KBM-7 (cell line): ENCODE results near the gene MLPH.
"Not testable (repeated sequence)": the region's sequence is repeated elsewhere in the genome, so short reads cannot be mapped to it uniquely, and the experiment has no call there.

Experiments used
- DNase-seq: peaks from one replicate; pipeline ENCODE4 v3.0.0-alpha.2; 2015
- in situ Hi-C: fragments of 300-500 bp; cut with MboI; formaldehyde crosslinking; loops from 2 replicates; pipeline ENCODE4 v1.14.3; 2020; ENCODE audit warnings: low sequenced_read_pairs, low pct_unique_long_range_greater_than_20kb, mixed read lengths

The MLPH gene

DNA sequence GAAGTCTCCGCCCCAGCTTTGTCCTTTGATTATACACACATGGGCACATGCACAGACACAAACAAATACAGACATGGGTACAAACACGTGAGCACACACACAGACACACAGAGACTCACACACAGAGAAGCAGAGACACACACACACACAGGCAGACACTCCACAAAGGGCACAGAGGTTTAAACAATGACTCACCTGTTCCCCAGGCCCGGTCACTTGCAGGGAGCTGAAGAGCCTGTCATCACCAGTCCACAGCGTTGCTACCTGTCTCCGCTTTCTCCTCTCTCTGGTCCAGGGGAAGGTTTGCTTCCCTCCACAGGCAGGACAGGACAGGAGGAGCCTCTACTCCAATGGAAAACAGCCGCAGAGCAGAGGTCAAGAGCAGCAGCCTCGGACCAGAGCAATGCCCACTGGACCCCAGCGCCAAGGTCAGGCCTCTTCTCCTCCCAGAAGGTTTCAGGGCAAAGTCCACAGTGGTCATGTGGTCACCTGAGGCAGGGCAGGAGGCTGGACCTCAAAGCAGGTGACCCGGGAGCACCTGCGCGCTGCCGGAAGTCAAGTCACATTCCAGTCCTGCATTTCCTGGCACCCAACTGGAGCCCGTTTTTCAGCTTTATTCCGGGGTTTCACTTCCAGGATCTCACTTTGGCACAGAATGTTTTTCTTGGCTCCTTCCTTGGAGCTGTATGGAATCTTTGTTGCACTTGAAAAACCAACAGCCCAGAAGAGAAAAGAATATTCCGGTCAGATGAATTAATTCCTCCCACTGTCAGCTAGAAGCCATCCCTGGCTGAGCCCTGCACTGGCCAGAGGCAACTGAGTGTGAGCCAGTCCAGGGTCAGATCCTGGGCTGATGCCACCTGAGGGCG, 103.5 kb downstream of the MLPH start, which contains the start of gene RAB17:
RAB17 (minus strand) TSS at position 463 of the 869 bp plus-strand sequence. CDS start 4,580 bp downstream, outside the sequence.
- in situ Hi-C loops = loop anchor here (10.0 kb wide), 1 partner anchor 154 kb away; no protein-coding TSS in a partner anchor
- no peak for DNase-seq

DNA sequence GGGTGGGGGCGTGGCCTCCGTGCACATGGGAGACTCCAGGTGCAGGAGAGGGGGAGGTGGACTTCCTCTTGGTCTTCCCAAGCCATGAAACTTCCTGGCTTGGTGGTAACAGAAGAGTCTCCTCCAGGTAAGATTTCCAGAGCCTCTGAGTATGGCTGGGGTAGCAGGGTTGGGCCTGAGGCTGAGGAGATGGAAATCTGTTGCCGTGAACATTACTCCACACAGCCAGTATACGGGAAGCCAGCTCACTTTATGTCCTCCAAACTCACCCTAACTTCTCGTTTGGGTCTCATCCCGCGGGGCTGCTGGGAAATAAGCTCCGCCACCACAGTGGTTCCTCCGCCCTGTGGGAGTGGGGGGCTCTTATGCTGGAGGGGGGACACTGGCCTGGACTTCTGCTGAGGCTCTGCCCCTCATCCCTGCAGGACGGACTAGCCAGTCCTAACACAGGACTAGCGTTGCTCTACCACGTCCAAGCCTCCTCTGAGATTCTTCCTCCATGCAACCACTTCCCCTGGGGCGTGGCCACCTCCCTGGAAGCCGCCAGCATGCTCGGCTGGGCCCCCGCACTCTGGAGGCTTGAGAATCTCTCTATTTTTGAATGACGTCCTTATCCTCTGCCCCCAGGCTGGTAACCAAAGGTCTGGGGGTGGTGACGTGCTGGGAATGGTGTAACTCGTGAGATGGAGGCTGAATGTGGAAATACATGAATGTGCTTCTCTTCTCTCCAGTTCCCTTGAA, 104.3 kb downstream of the MLPH start:
- peak; percentile 62 for DNase-seq
- in situ Hi-C loops = loop anchor here (10.0 kb wide), 1 partner anchor 153 kb away; no protein-coding TSS in a partner anchor

DNA sequence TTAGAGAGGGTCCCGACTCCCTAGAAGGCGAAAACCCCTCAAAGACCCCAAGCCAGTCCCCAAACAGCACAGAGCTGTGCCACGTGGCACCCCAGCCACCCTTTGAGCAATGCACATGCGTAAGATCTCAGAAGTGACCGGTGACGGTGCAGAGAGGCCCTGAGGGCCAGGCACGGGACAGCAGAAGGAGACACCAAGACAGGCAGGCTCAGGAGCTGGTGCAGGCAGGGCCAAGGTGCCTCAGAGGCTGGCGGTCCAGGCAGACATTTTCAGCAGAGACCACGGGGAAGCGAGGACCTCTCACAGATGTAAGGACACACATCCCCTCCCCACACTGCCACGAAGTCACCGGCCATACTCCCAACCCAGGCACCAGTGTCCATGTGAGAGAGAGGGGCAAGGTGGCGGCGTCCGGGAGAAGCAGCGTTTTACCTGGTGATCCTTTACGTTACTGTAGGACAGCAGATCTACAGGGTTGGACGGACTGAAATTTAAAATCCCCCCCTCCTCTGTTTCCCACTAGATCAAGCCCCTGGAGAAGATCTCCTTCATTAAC, 105.5 kb downstream of the MLPH start:
- in situ Hi-C loops = loop anchor here (10.0 kb wide), 1 partner anchor 152 kb away; no protein-coding TSS in a partner anchor
- no peak for DNase-seq

DNA sequence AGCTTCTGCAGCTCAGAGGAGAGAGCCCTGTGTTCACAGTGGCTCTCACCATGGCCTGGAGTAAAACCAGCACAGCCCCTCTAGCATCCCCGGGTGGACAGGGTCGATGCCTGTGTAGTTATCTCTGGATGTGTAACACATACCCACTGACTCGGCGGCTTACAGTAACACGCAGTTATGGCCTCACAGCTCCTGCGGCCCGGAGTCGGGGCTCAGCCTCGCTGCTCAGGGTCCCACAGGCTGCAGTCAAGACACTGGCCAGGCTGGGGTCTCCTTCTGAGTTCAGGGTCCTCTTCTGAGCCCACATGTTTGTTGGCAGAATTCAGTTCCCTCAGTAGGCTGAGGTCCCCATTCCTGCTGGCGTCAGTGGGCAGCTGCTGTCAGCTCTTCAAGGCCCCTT, 106.0 kb downstream of the MLPH start:
- in situ Hi-C loops = loop anchor here (10.0 kb wide), 1 partner anchor 152 kb away; no protein-coding TSS in a partner anchor
- DNase-seq = no peak

DNA sequence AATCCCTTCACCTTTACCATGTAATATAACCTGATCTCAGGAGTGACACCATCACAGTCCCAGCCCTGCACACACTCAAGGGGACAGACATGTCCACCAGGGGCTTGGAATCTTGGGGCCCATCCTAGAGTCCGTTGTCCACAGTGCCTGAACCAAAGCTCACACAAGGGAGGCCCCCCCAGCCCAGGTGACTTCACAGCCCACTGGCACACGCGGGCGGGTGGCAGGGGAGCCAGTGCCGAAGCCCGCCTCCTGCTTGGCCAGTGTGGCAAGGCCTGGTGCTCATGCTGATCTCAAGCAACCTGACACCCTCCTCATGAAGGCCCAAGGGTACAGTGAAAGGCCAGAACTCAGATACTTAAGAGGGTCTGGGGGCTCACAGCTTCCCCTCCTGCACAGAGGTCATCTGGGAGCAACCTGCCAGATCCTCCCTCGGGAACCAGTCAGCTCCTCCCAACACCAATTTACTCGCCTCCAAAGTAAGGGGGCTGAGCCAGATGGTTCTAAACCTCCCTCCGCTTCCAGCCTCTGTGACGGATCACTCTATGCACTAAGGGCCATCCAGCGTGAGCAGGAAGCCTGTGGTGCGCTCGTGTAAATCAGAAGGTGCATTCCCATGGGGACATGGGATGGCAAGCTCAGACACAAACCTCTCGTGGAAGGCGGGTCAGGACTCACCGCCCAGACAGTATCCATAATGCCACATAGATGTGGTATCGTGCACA, 106.7 kb downstream of the MLPH start:
- DNase-seq = no peak
- in situ Hi-C loops = loop anchor here (10.0 kb wide), 1 partner anchor 151 kb away; no protein-coding TSS in a partner anchor

DNA sequence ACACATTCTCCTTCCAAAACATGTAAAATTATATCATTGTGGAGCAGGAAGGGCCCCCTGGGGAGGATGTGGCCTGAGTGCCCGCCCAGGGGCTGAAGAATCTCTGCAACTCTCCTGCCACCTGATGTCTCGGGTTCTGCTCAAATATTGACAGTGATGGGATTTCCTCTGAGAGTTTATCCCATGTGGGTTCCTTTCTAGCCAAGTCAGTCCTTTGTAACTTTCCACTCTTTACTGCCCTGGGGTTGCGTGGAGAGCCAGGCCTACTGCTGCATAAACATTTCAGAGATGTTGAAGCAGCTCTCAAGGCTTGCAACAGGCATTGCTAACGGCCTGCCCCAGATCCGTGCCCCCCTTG, 107.4 kb downstream of the MLPH start:
- in situ Hi-C loops = loop anchor here (10.0 kb wide), 1 partner anchor 150 kb away; no protein-coding TSS in a partner anchor
- DNase-seq = no peak

DNA sequence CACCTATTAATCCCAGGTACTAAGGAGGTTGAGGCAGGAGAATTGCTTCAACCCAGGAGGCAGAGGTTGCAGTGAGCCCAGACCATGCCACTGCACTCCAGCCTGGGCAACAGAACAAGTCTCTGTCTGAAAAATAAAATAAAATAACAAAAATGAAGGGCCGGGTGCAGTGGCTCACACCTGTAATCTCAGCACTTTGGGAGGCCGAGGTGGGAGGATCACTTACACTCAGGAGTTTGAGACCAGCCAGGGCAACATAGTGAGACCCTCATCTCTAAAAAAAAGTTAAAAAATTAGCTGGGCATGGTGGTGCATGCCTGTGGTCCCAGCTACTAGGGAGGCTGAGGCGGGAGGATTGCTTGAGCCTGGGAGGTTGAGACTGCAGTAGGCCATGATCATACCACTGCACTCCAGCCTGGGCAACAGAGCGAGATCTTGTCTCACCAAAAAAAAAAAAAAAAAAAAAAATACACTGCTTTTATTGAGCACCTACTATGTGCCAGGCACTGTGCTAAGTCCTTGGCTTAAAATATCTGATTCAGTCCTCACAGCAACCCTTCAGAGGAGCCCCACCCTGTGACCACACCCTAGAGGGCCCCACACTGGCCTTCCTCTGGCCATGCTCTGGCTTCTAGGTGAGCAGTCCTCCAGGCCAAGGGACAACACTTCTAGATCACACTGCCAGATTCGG, 108.9 kb downstream of the MLPH start:
- in situ Hi-C loops = loop anchor here (10.0 kb wide), 1 partner anchor 149 kb away; no protein-coding TSS in a partner anchor
- DNase-seq = not testable (repeated sequence)

DNA sequence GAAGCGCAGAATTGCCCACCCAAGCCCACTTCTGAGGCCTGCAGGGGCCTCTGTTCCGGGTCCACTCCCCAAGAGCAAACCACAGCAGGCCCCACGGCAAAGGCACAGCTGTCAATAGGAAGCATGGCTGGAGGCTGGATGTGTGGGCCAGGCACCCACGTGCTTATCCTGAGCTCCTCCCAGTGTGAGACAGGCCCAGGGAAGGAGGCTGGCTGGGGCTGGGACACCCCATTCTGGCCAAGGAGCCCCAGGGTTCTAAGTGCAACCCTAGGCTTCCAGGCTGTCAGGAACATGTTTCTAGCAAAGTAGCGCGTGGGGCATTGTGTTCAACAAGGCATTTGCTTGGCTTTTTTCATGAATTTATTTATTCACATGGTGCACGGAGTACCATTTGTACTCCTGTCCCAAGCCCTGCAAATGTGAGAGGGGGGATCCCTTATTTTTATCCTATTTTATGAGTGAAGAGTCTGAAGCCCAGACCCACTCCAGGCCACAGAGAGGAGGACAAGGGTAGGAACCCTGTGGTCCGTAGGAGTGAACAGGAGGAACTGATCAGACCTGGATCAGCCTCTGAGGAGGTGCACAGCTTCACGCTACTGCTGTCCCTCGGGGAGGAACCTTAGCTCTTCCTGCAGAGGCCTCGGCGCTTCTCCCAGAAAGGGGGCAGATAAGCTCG, 109.6 kb downstream of the MLPH start:
- in situ Hi-C loops = loop anchor here (10.0 kb wide), 1 partner anchor 148 kb away; no protein-coding TSS in a partner anchor
- DNase-seq = no peak

DNA sequence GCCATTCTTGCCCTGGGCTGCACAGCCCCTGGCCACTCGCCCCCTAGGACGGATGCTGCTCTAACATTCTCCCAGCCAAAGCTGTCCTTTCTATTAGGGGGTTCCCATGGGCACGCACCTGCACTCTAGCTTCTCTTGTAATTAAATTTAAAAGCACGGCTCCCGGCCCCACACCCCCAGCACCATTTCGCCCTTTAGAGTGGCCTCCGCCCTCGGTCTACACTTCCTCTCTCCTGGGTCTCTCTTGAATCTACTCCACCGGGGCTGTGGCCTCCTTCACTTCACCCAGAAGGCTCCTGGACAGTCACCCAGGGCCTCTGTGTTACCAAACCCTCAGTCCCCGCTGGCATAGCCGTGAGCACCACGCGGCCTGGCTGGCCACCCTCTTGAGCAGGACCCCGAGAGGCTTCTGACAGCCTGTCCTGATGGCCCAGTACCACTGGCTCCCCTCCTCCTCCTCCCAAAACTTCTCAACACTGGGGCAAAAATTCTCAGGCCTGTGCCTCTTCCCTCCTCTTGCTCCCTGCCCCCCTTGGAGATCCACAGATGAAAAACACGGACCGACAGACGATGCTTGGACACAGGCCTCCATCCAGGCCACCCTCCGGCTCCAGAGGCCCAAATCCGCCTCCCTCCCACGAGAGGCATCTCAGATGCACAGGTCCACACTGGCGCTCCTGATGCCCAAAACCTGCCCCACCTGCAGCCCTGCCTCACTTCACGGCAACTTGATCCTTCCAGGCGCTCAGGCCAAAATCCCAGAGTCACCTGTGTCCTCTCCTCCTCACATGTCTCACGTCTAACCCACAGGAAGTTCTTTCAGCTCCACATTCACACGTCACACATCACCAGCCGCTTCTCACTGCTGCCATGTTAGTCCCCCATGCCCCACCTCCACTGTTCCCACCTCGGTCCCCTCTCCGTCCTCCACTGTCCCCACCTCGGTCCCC, 110.4 kb downstream of the MLPH start:
- no peak for DNase-seq
- in situ Hi-C loops = loop anchor here (10.0 kb wide), 1 partner anchor 147 kb away; no protein-coding TSS in a partner anchor

DNA sequence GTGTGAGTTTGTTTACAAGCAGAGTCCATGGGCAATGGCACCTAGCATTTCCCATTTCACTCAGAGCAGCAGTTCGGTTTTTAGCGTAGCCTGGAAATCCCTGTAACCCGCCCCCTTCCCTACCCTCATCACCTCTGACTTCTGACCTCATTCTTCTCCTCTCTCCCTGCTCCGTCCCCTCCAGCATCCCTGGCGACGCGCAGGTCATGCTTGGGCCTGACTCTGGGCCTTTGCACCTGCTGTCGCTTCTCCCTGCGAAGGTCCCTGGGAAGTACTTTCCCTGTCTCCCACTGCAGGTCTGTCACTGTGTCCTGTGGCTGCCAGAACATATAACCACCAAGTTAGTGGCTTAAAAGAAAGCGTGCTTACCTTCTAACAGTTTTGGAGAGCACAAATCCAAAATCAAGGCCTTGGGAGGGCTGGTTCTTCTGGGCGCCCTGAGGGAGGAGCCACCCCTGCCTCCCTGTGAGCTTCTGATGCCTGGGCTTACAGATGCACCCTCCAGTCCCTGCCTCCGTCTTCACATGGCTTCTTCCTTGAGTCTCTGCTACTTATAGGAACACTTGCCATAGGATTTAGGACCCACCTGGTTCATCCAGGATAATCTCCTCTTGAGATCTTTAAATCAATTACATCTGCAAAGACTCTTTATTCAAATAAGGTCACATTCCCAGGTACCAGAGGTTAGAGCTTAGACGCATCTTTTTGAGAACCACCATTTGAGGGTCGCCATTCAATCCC, 111.6 kb downstream of the MLPH start:
- in situ Hi-C loops = loop anchor here (10.0 kb wide), 1 partner anchor 146 kb away; no protein-coding TSS in a partner anchor
- DNase-seq = no peak

DNA sequence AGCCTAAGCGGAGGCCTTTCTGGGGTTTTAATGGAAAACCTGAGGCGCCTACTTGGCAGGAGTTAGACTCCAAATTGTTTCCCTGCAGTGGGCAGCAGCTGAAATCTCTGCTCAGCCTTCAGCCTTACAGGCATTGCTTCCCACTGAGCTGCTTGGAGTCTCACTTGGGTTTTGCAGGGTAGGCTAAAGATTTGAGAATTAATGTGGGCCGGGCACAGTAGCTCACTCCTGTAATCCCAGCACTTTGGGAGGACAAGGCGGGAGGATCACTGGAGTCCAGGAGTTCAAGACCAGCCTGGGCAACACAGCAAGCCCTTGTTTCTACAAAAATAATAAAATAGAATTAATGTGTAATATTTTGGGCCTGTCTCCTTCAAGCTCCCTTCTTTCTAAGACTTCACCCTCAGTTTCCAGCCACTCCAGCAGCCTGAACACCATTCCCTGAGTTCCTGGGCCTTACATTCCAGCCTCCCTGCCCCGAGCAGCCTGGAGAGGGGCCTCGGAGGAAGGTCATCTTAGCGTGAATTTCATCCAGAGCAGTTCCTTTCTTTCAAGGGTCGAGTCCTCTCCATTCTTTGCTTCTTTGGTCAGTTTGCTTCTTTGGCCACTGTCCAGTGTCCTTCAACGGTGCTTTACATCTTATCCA, 112.5 kb downstream of the MLPH start:
- DNase-seq = no peak
- in situ Hi-C loops = loop anchor here (10.0 kb wide), 1 partner anchor 145 kb away; no protein-coding TSS in a partner anchor

DNA sequence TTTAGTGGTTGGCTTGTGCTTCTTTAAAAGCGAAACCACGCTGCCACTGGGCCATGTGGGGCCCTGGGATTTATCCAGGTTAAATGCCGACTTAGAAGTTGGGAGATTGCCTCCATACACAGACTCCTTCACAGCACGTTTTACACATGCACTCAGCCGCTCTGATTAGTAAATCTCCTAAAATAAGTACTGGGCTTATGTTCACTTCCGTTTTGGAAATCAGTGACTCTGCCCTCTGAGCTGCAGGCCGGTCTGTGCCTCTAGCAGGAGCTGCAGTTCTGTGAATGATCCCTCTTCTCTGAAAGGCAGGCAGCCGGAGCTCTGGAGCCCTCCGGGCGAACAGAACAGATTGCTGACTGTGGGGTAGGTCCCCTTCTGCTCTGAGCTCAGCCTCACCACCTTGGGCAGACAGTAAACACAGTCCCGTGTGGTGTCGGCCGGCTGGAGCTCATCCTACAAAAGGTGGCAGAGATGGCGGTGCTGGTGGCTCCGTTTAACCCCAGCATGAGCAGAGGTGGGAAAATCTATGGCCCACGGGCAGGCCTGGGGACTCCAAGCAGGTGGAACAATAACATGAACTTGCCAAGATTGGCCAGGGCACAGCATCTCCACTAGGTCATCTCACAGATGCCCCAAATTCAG, 113.3 kb downstream of the MLPH start:
- in situ Hi-C loops = no loop called here
- peak; percentile 26 for DNase-seq

DNA sequence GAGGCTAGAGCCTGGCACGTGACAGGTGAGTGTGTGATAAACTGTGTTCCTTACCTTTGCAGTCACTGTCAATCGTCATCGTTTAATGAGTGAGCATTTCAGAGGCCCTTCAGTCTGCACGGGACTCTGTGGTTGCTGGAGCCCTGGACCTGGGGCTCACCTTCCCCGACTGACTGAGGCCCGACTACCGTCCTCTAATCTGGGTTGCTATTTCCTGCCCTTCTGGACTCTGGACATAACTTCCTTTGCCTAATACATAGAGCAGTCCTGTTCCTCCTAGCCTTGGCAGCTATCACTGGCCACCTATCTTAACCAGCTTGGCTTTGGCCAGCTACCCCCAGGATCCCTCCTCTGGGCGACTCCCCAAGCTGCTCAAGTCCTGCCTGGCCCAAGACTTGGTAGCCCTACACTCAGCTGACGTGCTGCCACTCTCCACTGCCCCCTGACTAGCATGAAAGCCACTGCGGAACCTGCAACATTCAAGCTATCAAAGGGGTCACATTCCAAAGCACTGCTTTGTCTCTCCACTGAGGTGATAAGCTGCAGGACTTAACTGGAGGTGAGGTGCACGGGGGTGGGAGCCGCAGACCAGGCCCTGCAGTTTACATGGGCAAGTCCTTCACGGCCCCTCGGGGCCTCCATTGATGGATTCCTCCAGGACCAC, 114.5 kb downstream of the MLPH start:
- DNase-seq = no peak
- in situ Hi-C loops = no loop called here

DNA sequence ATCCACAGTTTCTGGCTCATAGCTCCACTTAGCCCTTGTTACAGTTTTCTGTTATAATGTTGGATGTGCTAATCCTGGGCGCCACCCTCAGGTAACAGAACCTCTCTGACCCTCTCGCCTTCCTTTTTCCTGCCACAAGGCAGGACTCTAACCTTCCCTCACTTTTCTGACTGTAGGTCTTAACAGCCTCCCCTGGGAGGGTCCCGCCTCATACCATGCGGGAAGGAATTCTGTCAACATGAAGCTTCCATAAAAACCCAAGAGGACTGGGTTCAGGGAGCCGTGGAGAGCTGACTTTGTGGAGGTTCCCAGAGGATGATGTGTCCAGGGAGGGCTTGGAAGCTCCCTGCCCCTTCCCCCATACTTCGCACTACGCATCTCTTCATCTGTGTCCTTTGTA, 115.4 kb downstream of the MLPH start:
- in situ Hi-C loops = no loop called here

More for the DNA sequence above, 115.4 kb downstream of the MLPH start:
- no peak for DNase-seq
